GM12801 (cell line): Measurements from ENCODE around the gene ZNF662.

ENCODE experiments used
- TF ChIP-seq, protein P1 (sequence below): IDR thresholded peaks from one replicate; pipeline ENCODE4 v1.5.1; 2011; ENCODE audit warnings: control low read depth; ENCODE audit not compliant: insufficient read length; ENCODE audit errors: extremely low read depth

ZNF662 gene

DNA sequence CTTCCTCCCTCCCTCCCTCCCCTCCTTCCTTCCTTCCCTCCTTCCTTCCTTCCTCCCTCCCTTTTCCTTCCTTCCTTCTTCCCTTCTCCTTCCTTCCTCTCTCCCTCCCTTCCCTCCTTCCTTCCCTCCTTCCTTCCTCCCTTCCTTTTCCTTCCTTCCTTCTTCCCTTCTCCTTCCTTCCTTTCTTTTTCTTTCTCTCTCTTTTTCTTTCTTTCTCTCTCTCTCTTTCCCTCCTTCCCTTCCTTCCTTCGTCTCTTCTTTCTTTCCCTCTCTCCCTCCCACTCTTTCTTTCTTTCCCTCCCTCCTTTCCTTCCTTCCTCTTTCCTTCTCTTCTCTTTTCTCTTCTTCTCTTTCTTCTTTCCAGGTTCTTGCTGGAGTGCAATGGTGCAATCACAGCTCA is 1.9 kb upstream of the ZNF662 start:
- TF ChIP-seq, protein P1, sequence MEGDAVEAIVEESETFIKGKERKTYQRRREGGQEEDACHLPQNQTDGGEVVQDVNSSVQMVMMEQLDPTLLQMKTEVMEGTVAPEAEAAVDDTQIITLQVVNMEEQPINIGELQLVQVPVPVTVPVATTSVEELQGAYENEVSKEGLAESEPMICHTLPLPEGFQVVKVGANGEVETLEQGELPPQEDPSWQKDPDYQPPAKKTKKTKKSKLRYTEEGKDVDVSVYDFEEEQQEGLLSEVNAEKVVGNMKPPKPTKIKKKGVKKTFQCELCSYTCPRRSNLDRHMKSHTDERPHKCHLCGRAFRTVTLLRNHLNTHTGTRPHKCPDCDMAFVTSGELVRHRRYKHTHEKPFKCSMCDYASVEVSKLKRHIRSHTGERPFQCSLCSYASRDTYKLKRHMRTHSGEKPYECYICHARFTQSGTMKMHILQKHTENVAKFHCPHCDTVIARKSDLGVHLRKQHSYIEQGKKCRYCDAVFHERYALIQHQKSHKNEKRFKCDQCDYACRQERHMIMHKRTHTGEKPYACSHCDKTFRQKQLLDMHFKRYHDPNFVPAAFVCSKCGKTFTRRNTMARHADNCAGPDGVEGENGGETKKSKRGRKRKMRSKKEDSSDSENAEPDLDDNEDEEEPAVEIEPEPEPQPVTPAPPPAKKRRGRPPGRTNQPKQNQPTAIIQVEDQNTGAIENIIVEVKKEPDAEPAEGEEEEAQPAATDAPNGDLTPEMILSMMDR: no peak

DNA sequence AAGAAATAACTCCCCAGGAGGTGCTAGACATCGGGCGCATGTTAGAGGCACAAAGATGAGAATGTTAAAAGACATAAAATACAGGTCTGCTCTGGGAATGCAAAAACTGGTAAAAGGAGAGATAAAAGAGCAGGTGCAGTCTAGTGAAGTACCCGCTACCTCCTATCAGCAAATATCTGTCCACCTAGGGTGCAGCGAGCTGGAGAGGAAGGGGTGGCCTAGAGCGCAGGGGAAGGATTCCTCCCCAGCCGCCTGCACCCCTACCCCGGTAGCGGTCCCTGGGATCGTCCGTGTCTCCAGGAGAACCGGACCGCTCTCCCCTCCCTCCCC is 237 bp upstream of the ZNF662 start:
- TF ChIP-seq, protein P1: no peak

DNA sequence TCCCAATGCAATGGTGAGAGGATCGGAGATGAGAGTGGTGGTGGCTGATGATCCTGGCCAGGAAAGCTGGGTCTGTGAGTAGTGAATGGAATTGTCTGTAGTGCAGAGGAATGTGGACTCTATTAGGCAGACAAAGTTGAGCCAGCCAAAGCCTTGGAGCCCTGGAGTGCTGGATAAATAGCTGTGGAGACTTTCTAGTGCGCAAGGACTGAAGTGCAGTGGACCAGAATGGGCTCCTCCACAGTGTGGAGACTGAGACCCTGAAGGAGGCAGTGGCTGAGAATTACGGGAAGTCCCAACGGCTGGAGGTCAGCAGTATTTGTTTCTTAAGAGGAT is 874 bp downstream of the ZNF662 start:
- TF ChIP-seq, protein P1: no peak

DNA sequence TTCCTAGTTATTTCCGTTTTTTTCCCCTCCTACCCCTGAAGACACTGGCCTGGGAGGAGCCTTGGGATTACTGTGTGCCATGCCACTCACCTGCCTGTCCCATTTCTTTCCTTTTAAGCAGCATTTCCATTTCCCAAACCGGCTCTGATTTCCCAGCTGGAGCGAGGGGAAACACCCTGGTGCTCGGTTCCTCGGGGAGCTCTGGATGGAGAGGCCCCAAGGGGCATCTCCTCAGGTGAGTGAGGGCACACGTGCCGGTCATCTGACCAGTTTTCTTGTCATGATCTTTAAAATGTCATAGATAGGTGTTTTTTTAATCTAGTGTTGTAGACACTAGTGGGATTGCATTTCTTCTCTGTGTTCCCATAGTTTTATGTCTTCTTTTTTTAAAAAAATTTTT is 2.7 kb downstream of the ZNF662 start:
- TF ChIP-seq, protein P1: no peak

DNA sequence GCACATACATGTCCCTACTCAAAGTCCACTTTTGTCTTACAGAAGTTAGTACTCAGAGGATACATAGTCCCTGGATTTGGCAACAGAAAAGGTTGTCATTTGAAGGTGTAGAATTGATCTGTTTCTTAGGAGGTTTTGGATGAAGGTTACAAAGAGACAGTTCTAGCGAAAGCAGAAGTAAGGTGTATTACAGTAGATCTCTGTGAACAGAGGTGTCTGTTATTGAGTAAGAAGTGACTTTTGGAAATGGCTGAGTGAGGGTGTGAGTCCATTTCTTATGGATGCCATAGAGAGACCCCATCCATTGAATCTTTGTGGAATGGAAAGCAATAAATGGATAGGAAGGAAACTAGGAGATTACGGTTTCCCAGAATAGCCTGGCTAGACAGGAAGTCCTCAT is 5.6 kb downstream of the ZNF662 start:
- TF ChIP-seq, protein P1: no peak

DNA sequence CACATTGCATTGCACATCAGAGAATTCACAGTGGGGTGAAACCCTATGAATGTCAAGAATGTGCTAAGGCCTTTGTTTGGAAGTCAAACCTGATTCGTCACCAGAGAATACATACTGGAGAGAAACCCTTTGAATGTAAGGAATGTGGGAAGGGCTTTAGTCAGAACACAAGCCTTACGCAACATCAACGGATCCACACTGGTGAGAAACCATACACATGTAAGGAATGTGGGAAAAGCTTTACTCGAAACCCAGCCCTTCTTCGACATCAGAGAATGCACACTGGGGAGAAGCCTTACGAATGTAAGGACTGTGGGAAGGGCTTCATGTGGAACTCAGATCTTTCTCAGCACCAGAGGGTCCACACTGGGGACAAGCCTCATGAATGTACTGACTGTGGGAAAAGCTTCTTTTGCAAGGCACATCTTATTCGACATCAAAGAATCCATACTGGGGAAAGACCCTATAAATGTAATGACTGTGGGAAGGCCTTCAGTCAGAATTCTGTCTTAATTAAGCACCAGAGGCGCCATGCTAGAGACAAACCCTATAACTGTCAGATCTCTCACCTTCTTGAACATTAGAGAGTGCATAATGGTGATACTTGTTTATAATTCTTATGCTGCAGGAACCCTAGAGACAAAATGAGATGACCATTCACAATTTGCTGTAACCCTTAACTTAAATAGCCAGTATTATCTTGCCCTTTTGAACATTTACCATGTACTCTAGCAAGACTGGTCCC is 9.0 kb downstream of the ZNF662 start:
- TF ChIP-seq, protein P1: no peak

DNA sequence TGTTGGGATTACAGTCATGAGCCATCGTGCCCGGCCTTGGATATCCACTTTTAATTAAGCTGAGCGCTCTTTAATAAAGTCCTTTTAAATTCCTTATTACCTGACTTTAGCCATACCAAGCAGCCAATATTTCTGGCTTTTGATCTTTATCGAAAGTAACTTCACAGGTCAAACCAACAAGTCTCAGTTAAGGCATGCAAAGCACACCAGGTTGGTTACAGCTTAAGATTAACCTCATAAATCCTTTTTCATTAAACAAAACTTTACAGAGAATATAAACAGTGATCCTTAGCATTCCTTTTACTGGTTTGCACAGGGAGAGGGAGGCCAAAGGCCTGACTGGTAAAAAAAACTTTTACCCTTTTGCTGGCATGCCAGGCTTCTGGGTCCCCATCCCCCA is 17.7 kb downstream of the ZNF662 start:
- TF ChIP-seq, protein P1: no peak

DNA sequence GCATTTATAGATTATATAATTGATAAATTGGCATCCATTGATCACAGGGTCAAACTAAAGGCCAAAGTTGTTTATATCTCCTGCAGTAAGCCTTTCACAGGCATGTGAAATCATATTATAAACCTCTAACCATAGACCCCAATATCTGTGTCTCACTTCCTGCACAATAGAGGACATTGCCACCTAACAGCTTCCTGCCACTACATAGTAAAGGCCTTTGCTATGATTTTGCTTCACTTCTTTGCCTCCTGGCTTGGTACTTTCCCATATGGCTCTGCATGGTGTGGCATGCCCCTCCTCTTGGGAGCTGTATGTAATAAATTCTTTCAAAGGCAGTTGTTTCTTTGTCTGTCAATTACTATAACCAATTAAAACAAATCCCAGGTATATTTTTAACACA is 20.4 kb downstream of the ZNF662 start:
- TF ChIP-seq, protein P1: no peak
